ENCODE measurements around the gene PIP4K2B.
"Not testable (repeated sequence)": the region's sequence is repeated elsewhere in the genome, so short reads cannot be mapped to it uniquely, and the experiment has no call there.

The PIP4K2B gene

GRCh38 chr17:38730526-38731379, 68.6 kb downstream of the PIP4K2B start:
- no peak for DNase-seq (ENCODE audit: low read depth in 2 of 2)

GRCh38 chr17:38729886-38730525, 69.3 kb downstream of the PIP4K2B start, which contains the start of gene CISD3:
CISD3 (plus strand) TSS chr17:38730341; CDS start chr17:38730359, 18 bp downstream.
- DNase-seq (ENCODE audit: low read depth in 2 of 2), result peak; percentile 73 to 79

GRCh38 chr17:38729368-38729885, 69.9 kb downstream of the PIP4K2B start:
- DNase-seq (ENCODE audit: low read depth in 2 of 2), result no peak

GRCh38 chr17:38728290-38728831, 71.0 kb downstream of the PIP4K2B start:
- DNase-seq (ENCODE audit: low read depth in 2 of 2), result no peak

- peak; percentile 61 to 75 for DNase-seq (ENCODE audit: low read depth in 2 of 2)
Observed at GRCh38 chr17:38727736-38728135, 71.6 kb downstream of the PIP4K2B start.

- not testable (repeated sequence) for DNase-seq (ENCODE audit: low read depth in 2 of 2)
Observed at GRCh38 chr17:38726145-38726544, 73.2 kb downstream of the PIP4K2B start.

- DNase-seq (ENCODE audit: low read depth in 2 of 2), result no peak
Observed at GRCh38 chr17:38725066-38725465, 74.3 kb downstream of the PIP4K2B start.

GRCh38 chr17:38724337-38724988, 74.9 kb downstream of the PIP4K2B start:
- no peak for DNase-seq (ENCODE audit: low read depth in 2 of 2)

- DNase-seq (ENCODE audit: low read depth in 2 of 2), result no peak
Observed at GRCh38 chr17:38721802-38722201, 77.6 kb downstream of the PIP4K2B start.

- DNase-seq (ENCODE audit: low read depth in 2 of 2), result no peak
Observed at GRCh38 chr17:38720941-38721340, 78.4 kb downstream of the PIP4K2B start.

GRCh38 chr17:38719943-38720641, 79.3 kb downstream of the PIP4K2B start:
- DNase-seq (ENCODE audit: low read depth in 2 of 2), result no peak

- DNase-seq (ENCODE audit: low read depth in 2 of 2), result no peak
Observed at GRCh38 chr17:38719289-38719942, 79.9 kb downstream of the PIP4K2B start.

- no peak for DNase-seq (ENCODE audit: low read depth in 2 of 2)
Observed at GRCh38 chr17:38717139-38717745, 82.1 kb downstream of the PIP4K2B start.

- no peak for DNase-seq (ENCODE audit: low read depth in 2 of 2)
Observed at GRCh38 chr17:38716368-38717005, 82.9 kb downstream of the PIP4K2B start.

Measured in activated CD4-positive, alpha-beta T cell treated with anti-CD3 and anti-CD28 coated beads for 24 hours (primary cell).